GM12872 (cell line): ENCODE measurements around the gene RBMX2.

Experiments
- CTCF ChIP-seq: IDR thresholded peaks from 3 replicates; pipeline ENCODE4 v1.5.1; 2011; ENCODE audit warnings: low read depth, mild to moderate bottlenecking, low read length, moderate library complexity; ENCODE audit not compliant: insufficient read depth

Gene RBMX2

GRCh38 chrX:130401415-130402207 is at the start of gene RBMX2:
Gene RBMX2 (plus strand): TSS chrX:130401987. CDS start chrX:130402033, 46 bp downstream.
- no peak for TF ChIP-seq CTCF

- no peak for TF ChIP-seq CTCF
Observed at GRCh38 chrX:130376077-130376476, 25.7 kb upstream of the RBMX2 start.

- TF ChIP-seq CTCF = no peak
Observed at GRCh38 chrX:130378024-130378669, 23.6 kb upstream of the RBMX2 start.

GRCh38 chrX:130385520-130385919 is 16.3 kb upstream of the RBMX2 start, which contains the start of gene GPR119:
Gene GPR119 (minus strand): TSS chrX:130385674. CDS start chrX:130385447, 227 bp downstream.
- TF ChIP-seq CTCF = no peak

GRCh38 chrX:130386408-130386808 is 15.4 kb upstream of the RBMX2 start:
- TF ChIP-seq CTCF = no peak

- peak; percentile 66 for TF ChIP-seq CTCF
Observed at GRCh38 chrX:130393451-130394074, 8.2 kb upstream of the RBMX2 start.

GRCh38 chrX:130395341-130395740 is 6.4 kb upstream of the RBMX2 start:
- TF ChIP-seq CTCF = no peak
